Muscle of leg (tissue), 11 donors: Measurements from ENCODE around the gene TMEM212. TPM values are rescaled to one million over a fixed set of nuclear protein-coding genes. Genes with fewer than 3 reads are reported as not detected.

Experiments
- DNase-seq: peaks from one replicate; pipeline ENCODE4 v3.0.0; 2013
- H3K27ac ChIP-seq: one replicate; pipeline ENCODE4 v1.5.1; 2013; ENCODE audit warnings: mild to moderate bottlenecking, low read length, control low read depth
- H3K27me3 ChIP-seq: one replicate; pipeline ENCODE4 v1.6.1; 2013; ENCODE audit warnings: low read length; ENCODE audit not compliant: control insufficient read depth, insufficient read depth
- H3K36me3 ChIP-seq: one replicate; pipeline ENCODE4 v1.6.1; 2013; ENCODE audit warnings: low read length; ENCODE audit not compliant: control insufficient read depth, insufficient read depth
- H3K4me1 ChIP-seq: one replicate; pipeline ENCODE4 v1.6.1; 2013; ENCODE audit warnings: low read length; ENCODE audit not compliant: control insufficient read depth, insufficient read depth
- H3K4me3 ChIP-seq: one replicate; pipeline ENCODE4 v1.5.1; 2013; ENCODE audit warnings: low read length, control low read depth
- H3K9me3 ChIP-seq: replicated peaks from 2 replicates; pipeline ENCODE4 v1.6.1; 2013; ENCODE audit warnings: low read depth, low read length; ENCODE audit not compliant: control insufficient read depth
- WGBS: methylation state at CpG from one replicate; pipeline ENCODE4 v1.1.5; 2013; ENCODE audit warnings: missing lambda C conversion rate; ENCODE audit not compliant: insufficient coverage; 5-methylcytosine and 5-hydroxymethylcytosine counted together
- polyA plus RNA-seq, 8 donors: library from polyadenylated mRNA; unstranded; fragments of 120-200 nt; gene quantifications; one replicate each; pipeline versions ENCODE4 v1.2.1 to v1.2.3, GENCODE V29; 2013; ENCODE audit warnings: inconsistent platforms in 1 of 8, low replicate concordance in 1 of 8; ENCODE audit not compliant: insufficient read length in 8 of 8, insufficient read depth in 1 of 8
- total RNA-seq: library from RNA; stranded (reverse); fragments of 120-200 nt; gene quantifications from one replicate; pipeline ENCODE4 v1.2.4, GENCODE V29; 2013

TMEM212 gene
- total and polyA plus RNA-seq, 9 donors: 0.06 to 0.34 (median 0.12) TPM; not detected in 3

- Histone ChIP-seq H3K9me3 (no peaks in the 10 kb centered on the region), H3K4me3 (no peak overlapping the region), H3K4me1 (peaks cover 16% of the 10 kb centered on the region), H3K27me3 (no peaks in the 10 kb centered on the region), H3K27ac (peak overlapping the region; percentile 15), H3K36me3 (no peaks in the 10 kb centered on the region)
- no CpG with 5 or more reads among the region's 1 CpG for WGBS
- DNase-seq: peak; percentile 68
Observed at GRCh38 chr3:171841620-171842000, 1.5 kb upstream of the TMEM212 start.

GRCh38 chr3:171844873-171845272 lies 1.7 kb downstream of the TMEM212 start:
- Histone ChIP-seq H3K4me3 (no peak overlapping the region), H3K36me3 (no peaks in the 10 kb centered on the region), H3K27ac (no peak overlapping the region), H3K9me3 (no peaks in the 10 kb centered on the region), H3K27me3 (no peaks in the 10 kb centered on the region), H3K4me1 (peaks cover 9% of the 10 kb centered on the region)
- no CpG with 5 or more reads among the region's 2 CpGs for WGBS
- DNase-seq: no peak

- WGBS: 100% methylated on average over 2 of the region's 3 CpGs
- Histone ChIP-seq H3K4me3 (no peak overlapping the region), H3K4me1 (peaks cover 12% of the 10 kb centered on the region), H3K9me3 (no peaks in the 10 kb centered on the region), H3K27me3 (no peaks in the 10 kb centered on the region), H3K27ac (no peak overlapping the region), H3K36me3 (no peaks in the 10 kb centered on the region)
- DNase-seq: no peak
Observed at GRCh38 chr3:171845481-171846284, 2.5 kb downstream of the TMEM212 start.

GRCh38 chr3:171846597-171846996 lies 3.4 kb downstream of the TMEM212 start:
- H3K4me3 ChIP-seq: no peak overlapping the region
- H3K36me3 ChIP-seq: no peaks in the 10 kb centered on the region
- H3K9me3 ChIP-seq: no peaks in the 10 kb centered on the region
- WGBS: no CpG with 5 or more reads among the region's 2 CpGs
- DNase-seq: no peak
- H3K27me3 ChIP-seq: no peaks in the 10 kb centered on the region
- peaks cover 10% of the 10 kb centered on the region for H3K4me1 ChIP-seq
- no peak overlapping the region for H3K27ac ChIP-seq

- DNase-seq: no peak
- Histone ChIP-seq H3K27me3 (no peaks in the 10 kb centered on the region), H3K4me1 (peaks cover 10% of the 10 kb centered on the region), H3K4me3 (no peak overlapping the region), H3K36me3 (no peaks in the 10 kb centered on the region), H3K9me3 (no peaks in the 10 kb centered on the region), H3K27ac (no peak overlapping the region)
- WGBS: 81% methylated on average over 6 of the region's 6 CpGs
Observed at GRCh38 chr3:171847133-171847532, 4.0 kb downstream of the TMEM212 start.

GRCh38 chr3:171847595-171848259 lies 4.6 kb downstream of the TMEM212 start:
- H3K27me3 ChIP-seq: no peaks in the 10 kb centered on the region
- H3K9me3 ChIP-seq: no peaks in the 10 kb centered on the region
- H3K36me3 ChIP-seq: no peaks in the 10 kb centered on the region
- no peak overlapping the region for H3K4me3 ChIP-seq
- DNase-seq: no peak
- H3K4me1 ChIP-seq: peaks cover 10% of the 10 kb centered on the region
- 73% methylated on average over 2 of the region's 3 CpGs for WGBS
- H3K27ac ChIP-seq: no peak overlapping the region

GRCh38 chr3:171849617-171850319 lies 6.6 kb downstream of the TMEM212 start:
- Histone ChIP-seq H3K4me3 (no peak overlapping the region), H3K9me3 (peaks cover 6% of the 10 kb centered on the region), H3K4me1 (peaks cover 5% of the 10 kb centered on the region), H3K27me3 (no peaks in the 10 kb centered on the region), H3K36me3 (no peaks in the 10 kb centered on the region), H3K27ac (no peak overlapping the region)
- 93% methylated on average over 4 of the region's 6 CpGs for WGBS
- no peak for DNase-seq

GRCh38 chr3:171850320-171850959 lies 7.3 kb downstream of the TMEM212 start:
- Histone ChIP-seq H3K4me3 (no peak overlapping the region), H3K27ac (no peak overlapping the region), H3K9me3 (peaks cover 11% of the 10 kb centered on the region), H3K36me3 (no peaks in the 10 kb centered on the region), H3K27me3 (no peaks in the 10 kb centered on the region), H3K4me1 (peaks cover 5% of the 10 kb centered on the region)
- DNase-seq: no peak
- no CpG with 5 or more reads among the region's 6 CpGs for WGBS

- no peaks in the 10 kb centered on the region for H3K36me3 ChIP-seq
- WGBS: 77% methylated on average over 2 of the region's 6 CpGs
- peaks cover 12% of the 10 kb centered on the region for H3K9me3 ChIP-seq
- H3K27ac ChIP-seq: no peak overlapping the region
- H3K4me1 ChIP-seq: peaks cover 5% of the 10 kb centered on the region
- no peak overlapping the region for H3K4me3 ChIP-seq
- no peaks in the 10 kb centered on the region for H3K27me3 ChIP-seq
- no peak for DNase-seq
Observed at GRCh38 chr3:171850960-171851659, 8.0 kb downstream of the TMEM212 start.
